ENCODE data around the gene TGFBR3L.
A peak's percentile ranks its signal among the peaks of the same experiment; 100 is the strongest.
"Not testable (repeated sequence)": the region's sequence is repeated elsewhere in the genome, so short reads cannot be mapped to it uniquely, and the experiment has no call there.

Gene TGFBR3L

DNA sequence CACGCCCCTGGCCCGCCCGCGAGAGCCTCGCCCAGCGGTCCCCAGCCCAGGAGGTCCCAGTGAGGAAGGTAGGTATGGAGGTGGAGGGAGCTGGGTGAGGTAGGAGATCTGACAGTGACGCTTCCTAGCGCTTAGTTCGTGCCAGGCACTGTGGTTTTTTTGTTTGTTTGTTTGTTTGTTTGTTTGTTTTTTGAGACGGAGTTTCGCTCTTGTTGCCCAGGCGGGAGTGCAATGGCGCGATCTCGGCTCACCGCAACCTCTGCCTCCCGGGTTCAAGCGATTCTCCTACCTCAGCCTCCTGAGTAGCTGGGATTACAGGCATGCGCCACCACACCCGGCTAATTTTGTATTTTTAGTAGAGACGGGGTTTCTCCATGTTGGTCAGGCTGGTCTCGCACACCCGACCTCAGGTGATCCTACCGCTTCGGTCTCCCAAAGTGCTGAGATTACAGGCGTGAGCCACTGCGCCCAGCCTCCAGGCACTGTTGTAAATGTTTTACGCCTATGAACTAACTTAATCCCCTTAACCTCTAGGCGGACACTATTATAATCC lies 3.5 kb downstream of the TGFBR3L start:
- Histone ChIP-seq H3K4me1 (peaks cover 4 to 69% (median 62%) of the 10 kb centered on the region in 4 donors), H3K4me3 (peak overlapping the region in 1 of 2 donors; percentile 52), H3K27ac (peak overlapping the region; percentile 42 to 59), H3K27me3 (peaks cover 0 to 52% of the 10 kb centered on the region in 2 donors), H3K36me3 (peaks cover 9 to 22% (median 15%) of the 10 kb centered on the region in 3 donors)
- intact Hi-C loops (cut with DNase I; ENCODE audit: low total_unique reads): loop anchor here (5.0 kb wide), 1 partner anchor 84 kb away; no protein-coding TSS in a partner anchor
- not testable (repeated sequence) for DNase-seq, H3K9me3 ChIP-seq
- TF ChIP-seq, protein P1, sequence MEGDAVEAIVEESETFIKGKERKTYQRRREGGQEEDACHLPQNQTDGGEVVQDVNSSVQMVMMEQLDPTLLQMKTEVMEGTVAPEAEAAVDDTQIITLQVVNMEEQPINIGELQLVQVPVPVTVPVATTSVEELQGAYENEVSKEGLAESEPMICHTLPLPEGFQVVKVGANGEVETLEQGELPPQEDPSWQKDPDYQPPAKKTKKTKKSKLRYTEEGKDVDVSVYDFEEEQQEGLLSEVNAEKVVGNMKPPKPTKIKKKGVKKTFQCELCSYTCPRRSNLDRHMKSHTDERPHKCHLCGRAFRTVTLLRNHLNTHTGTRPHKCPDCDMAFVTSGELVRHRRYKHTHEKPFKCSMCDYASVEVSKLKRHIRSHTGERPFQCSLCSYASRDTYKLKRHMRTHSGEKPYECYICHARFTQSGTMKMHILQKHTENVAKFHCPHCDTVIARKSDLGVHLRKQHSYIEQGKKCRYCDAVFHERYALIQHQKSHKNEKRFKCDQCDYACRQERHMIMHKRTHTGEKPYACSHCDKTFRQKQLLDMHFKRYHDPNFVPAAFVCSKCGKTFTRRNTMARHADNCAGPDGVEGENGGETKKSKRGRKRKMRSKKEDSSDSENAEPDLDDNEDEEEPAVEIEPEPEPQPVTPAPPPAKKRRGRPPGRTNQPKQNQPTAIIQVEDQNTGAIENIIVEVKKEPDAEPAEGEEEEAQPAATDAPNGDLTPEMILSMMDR (IDR thresholded peaks at IDR 0.05): peak in 1 of 2 experiments; percentile 4

DNA sequence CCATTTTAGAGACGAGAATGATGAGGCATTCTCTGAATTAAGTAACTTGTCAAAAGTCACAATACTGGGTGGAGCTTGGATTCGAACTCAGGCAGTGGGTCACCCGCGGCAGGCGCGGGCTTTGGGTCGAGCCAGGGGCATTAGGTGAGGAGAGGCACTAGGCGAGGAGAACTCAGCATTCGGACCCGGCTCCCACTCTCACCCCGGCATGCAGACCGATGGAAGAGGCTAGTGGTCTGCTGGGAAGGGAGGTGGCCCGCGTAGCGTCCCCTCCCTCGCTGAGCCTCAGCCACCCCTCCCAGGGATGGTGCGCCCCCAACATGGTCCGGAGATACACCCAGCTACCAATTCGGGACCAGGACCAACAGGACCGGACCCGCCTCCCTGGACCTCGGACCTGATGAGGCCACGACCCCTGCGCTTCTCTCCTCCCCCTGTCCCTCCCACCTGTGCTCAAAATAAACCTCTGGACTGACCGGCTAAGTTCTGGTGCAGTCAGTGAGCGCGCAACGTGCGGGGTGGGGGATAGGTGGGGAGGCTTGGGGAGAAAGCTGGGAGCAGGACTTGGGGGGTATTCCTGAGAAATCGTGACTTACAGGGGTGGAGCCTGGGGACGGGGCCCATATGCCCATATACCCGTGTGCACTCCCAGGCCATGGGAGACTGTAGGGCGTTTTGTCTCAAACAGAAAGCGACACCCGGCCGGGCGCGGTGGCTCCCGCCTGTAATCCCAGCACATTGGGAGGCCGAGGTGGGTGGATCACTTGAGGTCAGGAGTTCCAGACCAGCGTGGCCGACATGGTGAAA lies 4.2 kb downstream of the TGFBR3L start:
- no peak for DNase-seq
- Histone ChIP-seq H3K4me1 (peaks cover 4 to 75% (median 67%) of the 10 kb centered on the region in 4 donors), H3K4me3 (no peak overlapping the region)

DNA sequence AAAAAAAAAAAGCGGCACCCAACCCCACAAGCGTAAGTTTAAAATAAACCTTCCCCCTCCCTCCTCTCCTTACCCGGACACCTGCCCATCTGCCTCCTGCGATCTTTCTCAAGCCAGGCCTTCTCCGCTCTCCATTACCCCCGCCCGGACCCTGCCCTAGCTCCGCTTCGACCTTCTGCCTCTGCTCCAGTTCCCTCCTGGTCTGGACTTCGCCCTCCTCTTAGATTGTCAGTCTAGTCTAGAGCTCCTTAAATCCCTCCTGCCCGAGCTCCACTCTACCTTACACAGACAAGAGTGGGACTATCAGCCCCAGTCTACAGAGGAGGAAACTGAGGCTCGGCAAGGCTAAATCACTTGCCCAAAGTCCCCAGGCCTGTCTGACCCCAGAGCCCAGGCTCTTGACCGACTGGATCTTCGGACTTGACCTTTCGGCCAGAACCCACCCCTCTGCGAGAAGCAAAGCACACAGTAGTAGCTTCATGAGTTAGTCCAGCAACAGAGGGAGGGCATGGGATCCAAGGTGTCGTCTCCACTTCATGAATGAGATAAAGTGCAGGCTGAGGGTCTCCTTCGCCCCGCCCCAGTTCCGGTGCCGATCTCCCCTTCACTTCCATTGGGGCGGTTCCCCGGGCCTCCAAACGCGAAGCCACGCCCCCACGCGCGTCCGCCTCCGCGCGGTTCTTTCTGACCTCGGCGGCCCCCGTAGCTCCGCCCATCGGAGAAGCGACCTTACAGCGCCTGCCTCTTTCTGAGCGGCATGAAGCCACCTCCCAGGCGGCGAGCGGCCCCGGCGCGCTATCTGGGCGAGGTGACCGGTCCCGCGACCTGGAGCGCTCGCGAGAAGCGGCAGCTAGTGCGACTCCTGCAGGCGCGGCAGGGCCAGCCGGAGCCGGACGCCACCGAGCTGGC lies 5.2 kb downstream of the TGFBR3L start, which contains the start of gene SNAPC2:
SNAPC2 (plus strand) TSS at position 729 of the 909 bp plus-strand sequence; CDS start at position 758, 29 bp downstream.
- Histone ChIP-seq H3K9me3 (no peaks in the 10 kb centered on the region), H3K4me1 (peaks cover 4 to 86% (median 75%) of the 10 kb centered on the region in 4 donors), H3K27ac (peak within 1 kb of the TSS; percentile 87 to 88), H3K36me3 (peaks cover 9 to 20% (median 14%) of the 10 kb centered on the region in 3 donors), H3K27me3 (peaks cover 0 to 44% of the 10 kb centered on the region in 2 donors), H3K4me3 (peak within 1 kb of the TSS; percentile 72 to 85)
- intact Hi-C loops (cut with DNase I; ENCODE audit: low total_unique reads): loop anchor here (5.0 kb wide), 1 partner anchor 82 kb away; no protein-coding TSS in a partner anchor
- DNase-seq: peak; percentile 94 to 98
- TF ChIP-seq, protein P1 (IDR thresholded peaks at IDR 0.05): no peak

More for the DNA sequence above, 4.2 kb downstream of the TGFBR3L start:
- H3K9me3 ChIP-seq: no peaks in the 10 kb centered on the region
- no peak overlapping the region for H3K27ac ChIP-seq
- TF ChIP-seq, protein P1 (IDR thresholded peaks at IDR 0.05): no peak
- intact Hi-C loops (cut with DNase I; ENCODE audit: low total_unique reads): loop anchor here (5.0 kb wide), 1 partner anchor 83 kb away; no protein-coding TSS in a partner anchor
- peaks cover 9 to 20% (median 14%) of the 10 kb centered on the region in 3 donors for H3K36me3 ChIP-seq
- H3K27me3 ChIP-seq: peaks cover 0 to 52% of the 10 kb centered on the region in 2 donors

DNA sequence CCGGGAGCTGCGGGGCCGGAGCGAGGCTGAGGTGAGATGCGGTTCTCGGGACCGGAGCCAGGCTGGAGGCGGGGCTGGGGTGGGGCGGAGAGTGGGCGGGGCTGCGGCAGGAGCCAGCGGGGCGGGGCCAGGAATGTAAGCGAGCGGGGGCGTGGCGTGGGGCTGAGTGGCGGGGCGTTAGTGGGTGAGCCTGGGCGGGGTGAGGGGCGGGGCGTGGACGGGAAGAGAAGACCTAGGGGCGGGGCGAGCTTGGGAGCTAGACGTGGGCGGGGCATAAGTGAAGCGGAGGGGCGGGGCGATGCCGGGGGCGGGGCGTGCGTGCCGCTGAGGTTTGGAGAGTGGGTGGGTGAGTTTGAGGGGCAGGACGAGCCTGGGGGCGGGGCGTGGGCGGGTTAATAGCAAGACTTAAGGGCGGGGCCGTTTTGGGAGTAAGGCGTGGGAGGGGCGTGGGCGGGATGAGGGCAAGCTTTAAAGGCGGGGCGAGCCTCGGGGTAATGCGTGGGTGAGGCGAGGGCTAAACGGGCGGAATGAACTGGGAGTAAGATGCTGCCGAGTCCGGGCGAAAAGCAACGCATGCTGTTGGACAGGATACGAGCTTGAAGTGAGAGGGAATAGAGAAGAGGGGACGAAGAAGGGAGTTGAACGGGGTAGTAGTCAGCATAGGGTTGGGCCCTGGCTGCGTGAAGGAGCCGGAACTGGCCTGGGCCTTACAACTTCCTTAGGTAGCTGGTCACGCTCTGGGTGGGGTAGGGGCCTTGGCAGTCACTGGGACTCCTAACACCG lies 6.1 kb downstream of the TGFBR3L start:
- intact Hi-C loops (cut with DNase I; ENCODE audit: low total_unique reads): no loop called here
- H3K9me3 ChIP-seq: no peaks in the 10 kb centered on the region
- H3K4me3 ChIP-seq: peak overlapping the region; percentile 72 to 85
- peaks cover 0 to 40% of the 10 kb centered on the region in 2 donors for H3K27me3 ChIP-seq
- peaks cover 4 to 91% (median 81%) of the 10 kb centered on the region in 4 donors for H3K4me1 ChIP-seq
- peaks cover 9 to 20% (median 14%) of the 10 kb centered on the region in 3 donors for H3K36me3 ChIP-seq
- peak; percentile 100 for DNase-seq
- peak overlapping the region; percentile 87 to 88 for H3K27ac ChIP-seq
- TF ChIP-seq, protein P1 (IDR thresholded peaks at IDR 0.05): no peak

Measured in tibial artery (tissue), 4 donors.